HepG2 (cell line): Measurements from ENCODE around the gene RTEL1. TPM values are rescaled to one million over a fixed set of nuclear protein-coding genes. Genes with fewer than 3 reads are reported as not detected.

Experiments used
- CBX1 ChIP-seq: IDR thresholded peaks from one replicate; pipeline ENCODE4 v1.6.1; 2016; ENCODE audit warnings: antibody characterized with exemption, low read depth
- ELF1 ChIP-seq: sonication (generic); formaldehyde crosslinking; IDR thresholded peaks from 2 replicates; pipeline ENCODE4 v1.4.0; 2020; ENCODE audit warnings: missing genetic modification reagents
- ESRRA ChIP-seq: sonication (generic); formaldehyde crosslinking; IDR thresholded peaks from 2 replicates; pipeline ENCODE4 v1.5.1; 2020; ENCODE audit warnings: mild to moderate bottlenecking, low read depth, missing genetic modification reagents
- KDM6A ChIP-seq: IDR thresholded peaks from 2 replicates; pipeline ENCODE4 v1.6.1; 2016; ENCODE audit warnings: low read depth
- MEF2D ChIP-seq: sonication (generic); formaldehyde crosslinking; IDR thresholded peaks from 2 replicates; pipeline ENCODE4 v1.5.1; 2020; ENCODE audit warnings: mild to moderate bottlenecking, missing genetic modification reagents
- RARG ChIP-seq: sonication (generic); formaldehyde crosslinking; IDR thresholded peaks from 2 replicates; pipeline ENCODE4 v1.4.0; 2020; ENCODE audit warnings: low read depth, mild to moderate bottlenecking, missing genetic modification reagents
- ZNF251 ChIP-seq: sonication (generic); formaldehyde crosslinking; IDR thresholded peaks from 2 replicates; pipeline ENCODE4 v1.9.0; 2021; ENCODE audit warnings: mild to moderate bottlenecking, missing genetic modification reagents
- ZNF274 ChIP-seq: sonication (generic); formaldehyde crosslinking; IDR thresholded peaks from 2 replicates; pipeline ENCODE4 v1.5.1; 2020; ENCODE audit warnings: mild to moderate bottlenecking, missing genetic modification reagents
- ZNF329 ChIP-seq: sonication (generic); formaldehyde crosslinking; IDR thresholded peaks from 2 replicates; pipeline ENCODE4 v1.9.0; 2021; ENCODE audit warnings: low read depth, mild to moderate bottlenecking, missing genetic modification reagents
- ZNF678 ChIP-seq: sonication (generic); formaldehyde crosslinking; IDR thresholded peaks from 2 replicates; pipeline ENCODE4 v1.4.0; 2020; ENCODE audit warnings: mild to moderate bottlenecking, missing genetic modification reagents
- ZSCAN30 ChIP-seq: sonication (generic); formaldehyde crosslinking; IDR thresholded peaks from 2 replicates; pipeline ENCODE4 v1.5.0; 2020; ENCODE audit warnings: mild to moderate bottlenecking, missing genetic modification reagents
- ZSCAN31 ChIP-seq: sonication (generic); formaldehyde crosslinking; IDR thresholded peaks from 2 replicates; pipeline ENCODE4 v1.5.0; 2020; ENCODE audit warnings: low read depth, mild to moderate bottlenecking, missing genetic modification reagents
- polyA plus RNA-seq, 8 experiments: library from polyadenylated mRNA; depleted of rRNA in 3 of 8; stranded (reverse) in 7 of 8; unstranded in 1 of 8; fragments of >200 nt; fragmentation: Illumina TruSeq in 4 of 8; extraction: Trizol in 4 of 8; gene quantifications; 2 replicates each; pipeline versions ENCODE4 v1.2.1 to v1.2.3, GENCODE V29; 2011 to 2016; ENCODE audit warnings: low read depth in 4 of 8, missing spikeins in 1 of 8, mixed read lengths in 1 of 8; ENCODE audit not compliant: insufficient read depth in 1 of 8
- total RNA-seq, 5 experiments: library from RNA; depleted of rRNA; stranded (reverse); fragments of >200 nt; fragmentation: Illumina TruSeq; extraction: Trizol; gene quantifications; 2 replicates each; pipeline ENCODE4 v1.2.3, GENCODE V29; 2016; ENCODE audit warnings: low read depth in 1 of 5
- TF ChIP-seq, protein P1 (sequence below): sonication (generic); formaldehyde crosslinking; IDR thresholded peaks from 2 replicates; pipeline ENCODE4 v1.4.0; 2020; ENCODE audit warnings: missing genetic modification reagents; ENCODE audit errors: not compliant biosample characterization
- TF ChIP-seq, protein P2 (sequence below), 2 experiments: sonication (generic) in 1 of 2; formaldehyde crosslinking in 1 of 2; IDR thresholded peaks; 2 replicates each; pipeline versions ENCODE4 v1.6.1 to v1.9.0; 2014 to 2022; ENCODE audit warnings: antibody characterized with exemption in 1 of 2, borderline replicate concordance in 1 of 2, inconsistent platforms in 1 of 2, low read depth in 1 of 2, missing genetic modification reagents in 1 of 2
- TF ChIP-seq, protein P3 (sequence below): sonication (generic); formaldehyde crosslinking; IDR thresholded peaks from 2 replicates; pipeline ENCODE4 v1.4.0; 2020; ENCODE audit warnings: missing genetic modification reagents
- TF ChIP-seq, protein P4 (sequence below): sonication (generic); formaldehyde crosslinking; IDR thresholded peaks from 2 replicates; pipeline ENCODE4 v1.5.0; 2020; ENCODE audit warnings: mild to moderate bottlenecking, missing genetic modification reagents, borderline replicate concordance
- TF ChIP-seq, protein P5 (sequence below): sonication (generic); formaldehyde crosslinking; IDR thresholded peaks from 2 replicates; pipeline ENCODE4 v1.5.0; 2020; ENCODE audit warnings: missing genetic modification reagents

RTEL1 gene
- total and polyA plus RNA-seq, 2 of the 13 experiments (the other 11 are each of a cell fraction or from before 2014, with no cell fraction given): 21.8 to 36.4 TPM

DNA sequence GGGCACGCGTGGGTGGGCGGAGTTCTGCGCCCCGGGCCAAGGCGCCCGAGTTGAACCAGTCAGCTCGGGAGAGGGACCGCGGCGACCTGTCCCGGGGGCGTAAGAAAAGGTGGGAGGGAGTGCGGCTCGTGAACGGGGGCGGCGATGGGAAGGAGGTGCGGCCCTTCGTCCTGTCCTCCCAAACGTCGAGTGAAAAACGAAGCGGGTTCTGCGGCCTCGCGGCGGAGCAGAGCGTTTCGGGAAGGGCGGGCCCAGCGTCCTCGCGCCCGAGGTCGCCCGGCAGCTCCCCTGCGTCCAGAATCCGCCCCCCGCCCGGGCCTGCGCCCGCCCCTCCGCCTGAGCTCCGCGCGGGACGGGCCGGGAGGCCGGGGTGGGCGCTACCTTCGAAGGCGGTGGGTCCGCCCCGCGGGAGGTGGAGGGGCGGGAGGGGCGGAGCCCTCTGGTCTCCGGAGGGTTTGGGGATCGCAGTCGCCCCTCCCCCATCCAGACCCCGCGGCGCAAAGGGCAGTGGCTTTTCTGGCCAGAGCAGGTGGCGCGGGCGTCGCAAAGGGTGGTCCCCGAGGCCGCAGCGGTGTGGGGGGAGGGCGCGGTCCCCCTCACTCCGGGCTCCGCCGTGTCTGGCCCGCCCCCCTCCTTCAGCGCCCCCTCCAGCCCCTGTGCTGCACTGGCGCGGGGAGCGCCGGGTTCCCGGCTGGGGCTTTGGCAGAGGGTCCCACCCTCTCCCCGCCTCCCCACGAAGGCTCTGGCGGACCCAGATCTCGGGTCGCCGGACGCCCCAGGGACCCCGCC is 5.7 kb upstream of the RTEL1 start (continued):
- no peak; the same call in 1 of the 2 replicates for TF ChIP-seq ZSCAN31 (CRISPR knock-in tag)
- TF ChIP-seq, protein P1, sequence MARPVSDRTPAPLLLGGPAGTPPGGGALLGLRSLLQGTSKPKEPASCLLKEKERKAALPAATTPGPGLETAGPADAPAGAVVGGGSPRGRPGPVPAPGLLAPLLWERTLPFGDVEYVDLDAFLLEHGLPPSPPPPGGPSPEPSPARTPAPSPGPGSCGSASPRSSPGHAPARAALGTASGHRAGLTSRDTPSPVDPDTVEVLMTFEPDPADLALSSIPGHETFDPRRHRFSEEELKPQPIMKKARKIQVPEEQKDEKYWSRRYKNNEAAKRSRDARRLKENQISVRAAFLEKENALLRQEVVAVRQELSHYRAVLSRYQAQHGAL (CRISPR knock-in tag): no peak
- no peak for TF ChIP-seq ZNF251 (CRISPR knock-in tag)
- 0 out of 2 replicates have a peak, but pooled peaks have one; percentile 35 for TF ChIP-seq MEF2D (CRISPR knock-in tag)
- no peak for TF ChIP-seq RARG (CRISPR knock-in tag)
- TF ChIP-seq, protein P2, sequence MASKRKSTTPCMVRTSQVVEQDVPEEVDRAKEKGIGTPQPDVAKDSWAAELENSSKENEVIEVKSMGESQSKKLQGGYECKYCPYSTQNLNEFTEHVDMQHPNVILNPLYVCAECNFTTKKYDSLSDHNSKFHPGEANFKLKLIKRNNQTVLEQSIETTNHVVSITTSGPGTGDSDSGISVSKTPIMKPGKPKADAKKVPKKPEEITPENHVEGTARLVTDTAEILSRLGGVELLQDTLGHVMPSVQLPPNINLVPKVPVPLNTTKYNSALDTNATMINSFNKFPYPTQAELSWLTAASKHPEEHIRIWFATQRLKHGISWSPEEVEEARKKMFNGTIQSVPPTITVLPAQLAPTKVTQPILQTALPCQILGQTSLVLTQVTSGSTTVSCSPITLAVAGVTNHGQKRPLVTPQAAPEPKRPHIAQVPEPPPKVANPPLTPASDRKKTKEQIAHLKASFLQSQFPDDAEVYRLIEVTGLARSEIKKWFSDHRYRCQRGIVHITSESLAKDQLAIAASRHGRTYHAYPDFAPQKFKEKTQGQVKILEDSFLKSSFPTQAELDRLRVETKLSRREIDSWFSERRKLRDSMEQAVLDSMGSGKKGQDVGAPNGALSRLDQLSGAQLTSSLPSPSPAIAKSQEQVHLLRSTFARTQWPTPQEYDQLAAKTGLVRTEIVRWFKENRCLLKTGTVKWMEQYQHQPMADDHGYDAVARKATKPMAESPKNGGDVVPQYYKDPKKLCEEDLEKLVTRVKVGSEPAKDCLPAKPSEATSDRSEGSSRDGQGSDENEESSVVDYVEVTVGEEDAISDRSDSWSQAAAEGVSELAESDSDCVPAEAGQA (IDR thresholded peaks at IDR 0.05; ENCODE audit: low read depth): 0 out of 2 replicates have a peak, but pooled peaks have one; percentile 23
- TF ChIP-seq, protein P2 (CRISPR knock-in tag; IDR thresholded peaks at IDR 0.05; ENCODE audit: borderline replicate concordance): no peak
- TF ChIP-seq ESRRA (CRISPR knock-in tag): no peak; the same call in 1 of the 2 replicates
- TF ChIP-seq CBX1: peak; percentile 52
- TF ChIP-seq, protein P3, sequence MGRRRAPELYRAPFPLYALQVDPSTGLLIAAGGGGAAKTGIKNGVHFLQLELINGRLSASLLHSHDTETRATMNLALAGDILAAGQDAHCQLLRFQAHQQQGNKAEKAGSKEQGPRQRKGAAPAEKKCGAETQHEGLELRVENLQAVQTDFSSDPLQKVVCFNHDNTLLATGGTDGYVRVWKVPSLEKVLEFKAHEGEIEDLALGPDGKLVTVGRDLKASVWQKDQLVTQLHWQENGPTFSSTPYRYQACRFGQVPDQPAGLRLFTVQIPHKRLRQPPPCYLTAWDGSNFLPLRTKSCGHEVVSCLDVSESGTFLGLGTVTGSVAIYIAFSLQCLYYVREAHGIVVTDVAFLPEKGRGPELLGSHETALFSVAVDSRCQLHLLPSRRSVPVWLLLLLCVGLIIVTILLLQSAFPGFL (CRISPR knock-in tag): peak; percentile 50; the same call in 1 of the 2 replicates
- no peak for TF ChIP-seq KDM6A (CRISPR knock-in tag)
- no peak for TF ChIP-seq ZNF678 (CRISPR knock-in tag)
- TF ChIP-seq ZNF274 (CRISPR knock-in tag): peak; percentile 4; the same call in 1 of the 2 replicates
- no peak for TF ChIP-seq ZNF329 (CRISPR knock-in tag)
- TF ChIP-seq ELF1 (CRISPR knock-in tag): no peak
- TF ChIP-seq, protein P4, sequence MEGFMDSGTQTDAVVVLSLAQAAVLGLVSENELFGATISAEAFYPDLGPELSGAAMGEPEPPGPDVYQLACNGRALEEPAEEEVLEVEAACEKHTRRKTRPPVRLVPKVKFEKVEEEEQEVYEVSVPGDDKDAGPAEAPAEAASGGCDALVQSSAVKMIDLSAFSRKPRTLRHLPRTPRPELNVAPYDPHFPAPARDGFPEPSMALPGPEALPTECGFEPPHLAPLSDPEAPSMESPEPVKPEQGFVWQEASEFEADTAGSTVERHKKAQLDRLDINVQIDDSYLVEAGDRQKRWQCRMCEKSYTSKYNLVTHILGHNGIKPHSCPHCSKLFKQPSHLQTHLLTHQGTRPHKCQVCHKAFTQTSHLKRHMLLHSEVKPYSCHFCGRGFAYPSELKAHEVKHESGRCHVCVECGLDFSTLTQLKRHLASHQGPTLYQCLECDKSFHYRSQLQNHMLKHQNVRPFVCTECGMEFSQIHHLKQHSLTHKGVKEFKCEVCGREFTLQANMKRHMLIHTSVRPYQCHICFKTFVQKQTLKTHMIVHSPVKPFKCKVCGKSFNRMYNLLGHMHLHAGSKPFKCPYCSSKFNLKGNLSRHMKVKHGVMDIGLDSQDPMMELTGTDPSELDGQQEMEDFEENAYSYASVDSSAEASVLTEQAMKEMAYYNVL: no peak
- TF ChIP-seq ZSCAN30: no peak
- TF ChIP-seq, protein P5, sequence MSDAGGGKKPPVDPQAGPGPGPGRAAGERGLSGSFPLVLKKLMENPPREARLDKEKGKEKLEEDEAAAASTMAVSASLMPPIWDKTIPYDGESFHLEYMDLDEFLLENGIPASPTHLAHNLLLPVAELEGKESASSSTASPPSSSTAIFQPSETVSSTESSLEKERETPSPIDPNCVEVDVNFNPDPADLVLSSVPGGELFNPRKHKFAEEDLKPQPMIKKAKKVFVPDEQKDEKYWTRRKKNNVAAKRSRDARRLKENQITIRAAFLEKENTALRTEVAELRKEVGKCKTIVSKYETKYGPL (CRISPR knock-in tag): no peak
